Measurements from ENCODE around the gene FAH. TPM values are rescaled to one million over a fixed set of nuclear protein-coding genes. Genes with fewer than 3 reads are reported as not detected.

The FAH gene
- total and polyA plus RNA-seq, 2 donors = 8.1 to 21.9 TPM

DNA sequence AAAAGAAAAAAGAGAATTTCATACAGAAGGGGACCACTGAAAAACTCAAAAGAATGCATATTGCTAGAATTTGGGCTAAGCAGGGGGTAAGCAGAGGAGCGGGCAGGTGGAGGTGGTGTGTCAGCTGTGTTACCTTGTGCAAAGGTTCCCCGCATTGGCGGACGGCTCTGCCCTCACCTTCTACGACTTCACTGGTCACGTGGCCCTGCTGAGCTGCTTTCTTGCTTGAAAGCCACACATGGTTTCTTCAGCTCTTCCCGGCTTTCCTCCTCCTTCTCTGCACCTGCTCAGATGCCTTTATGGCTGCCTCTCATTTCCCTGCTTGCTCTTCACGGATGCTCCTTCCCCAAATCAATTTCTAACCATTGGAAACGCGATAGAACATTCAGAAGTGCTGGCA is 30.5 kb downstream of the FAH start:
- WGBS = 92% methylated on average over 10 of the region's 10 CpGs
- Histone ChIP-seq H3K27ac (ENCODE audit: low read depth) (no peak overlapping the region), H3K4me1 (ENCODE audit: insufficient read depth) (no peaks in the 10 kb centered on the region), H3K36me3 (ENCODE audit: insufficient read depth) (no peaks in the 10 kb centered on the region), H3K4me3 (ENCODE audit: low read depth, low read length) (no peak overlapping the region)
- DNase-seq (ENCODE audit: extremely low spot score) = no peak

- no peak overlapping the region for H3K27ac ChIP-seq (ENCODE audit: low read depth)
- no peak overlapping the region for H3K4me3 ChIP-seq (ENCODE audit: low read depth, low read length)
- no peak for DNase-seq (ENCODE audit: extremely low spot score)
- H3K4me1 ChIP-seq (ENCODE audit: insufficient read depth) = no peaks in the 10 kb centered on the region
- no peaks in the 10 kb centered on the region for H3K36me3 ChIP-seq (ENCODE audit: insufficient read depth)
- 78% methylated on average over 6 of the region's 6 CpGs for WGBS
These were observed 31.1 kb downstream of the FAH start for GRCh38 chr15:80183886-80184285.

- Histone ChIP-seq H3K4me3 (ENCODE audit: low read depth, low read length) (no peak overlapping the region), H3K36me3 (ENCODE audit: insufficient read depth) (no peaks in the 10 kb centered on the region), H3K27ac (ENCODE audit: low read depth) (no peak overlapping the region), H3K4me1 (ENCODE audit: insufficient read depth) (no peaks in the 10 kb centered on the region)
- WGBS = 86% methylated on average over 7 of the region's 7 CpGs
- no peak for DNase-seq (ENCODE audit: extremely low spot score)
These were observed 31.8 kb downstream of the FAH start for GRCh38 chr15:80184554-80184953.

DNA sequence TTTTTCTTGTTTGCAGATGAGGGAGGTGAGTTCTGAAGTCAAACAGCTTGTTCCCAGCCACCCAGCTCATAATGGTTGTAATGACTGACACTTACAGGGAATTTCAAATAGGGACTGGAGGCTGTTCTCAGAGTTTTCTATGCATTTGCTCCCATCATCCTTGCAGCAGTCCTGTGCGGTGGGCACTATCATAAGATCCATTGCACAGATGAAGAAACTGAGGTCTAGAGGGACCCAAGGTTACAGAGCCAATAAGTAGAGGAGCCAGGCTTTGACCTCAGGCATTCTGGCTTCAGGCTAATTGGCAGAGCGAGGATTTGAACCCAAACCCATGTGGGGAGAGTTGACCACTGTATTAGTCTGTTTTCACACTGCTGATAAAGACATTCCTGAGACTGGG is 32.4 kb downstream of the FAH start:
- Histone ChIP-seq H3K4me1 (ENCODE audit: insufficient read depth) (no peaks in the 10 kb centered on the region), H3K27ac (ENCODE audit: low read depth) (no peak overlapping the region), H3K4me3 (ENCODE audit: low read depth, low read length) (no peak overlapping the region), H3K36me3 (ENCODE audit: insufficient read depth) (no peaks in the 10 kb centered on the region)
- 98% methylated on average over 2 of the region's 2 CpGs for WGBS
- no peak for DNase-seq (ENCODE audit: extremely low spot score)

GRCh38 chr15:80186066-80186465 is 33.3 kb downstream of the FAH start:
- H3K4me3 ChIP-seq (ENCODE audit: low read depth, low read length) = no peak overlapping the region
- 95% methylated on average over 7 of the region's 7 CpGs for WGBS
- no peaks in the 10 kb centered on the region for H3K36me3 ChIP-seq (ENCODE audit: insufficient read depth)
- DNase-seq (ENCODE audit: extremely low spot score) = no peak
- no peak overlapping the region for H3K27ac ChIP-seq (ENCODE audit: low read depth)
- no peaks in the 10 kb centered on the region for H3K4me1 ChIP-seq (ENCODE audit: insufficient read depth)

GRCh38 chr15:80186597-80186996 is 33.8 kb downstream of the FAH start:
- no peaks in the 10 kb centered on the region for H3K4me1 ChIP-seq (ENCODE audit: insufficient read depth)
- WGBS = 98% methylated on average over 1 of the region's 1 CpG
- no peaks in the 10 kb centered on the region for H3K36me3 ChIP-seq (ENCODE audit: insufficient read depth)
- no peak overlapping the region for H3K4me3 ChIP-seq (ENCODE audit: low read depth, low read length)
- DNase-seq (ENCODE audit: extremely low spot score) = no peak
- H3K27ac ChIP-seq (ENCODE audit: low read depth) = no peak overlapping the region

- WGBS = 55% methylated on average over 2 of the region's 2 CpGs
- Histone ChIP-seq H3K4me3 (ENCODE audit: low read depth, low read length) (no peak overlapping the region), H3K4me1 (ENCODE audit: insufficient read depth) (no peaks in the 10 kb centered on the region), H3K27ac (ENCODE audit: low read depth) (no peak overlapping the region), H3K36me3 (ENCODE audit: insufficient read depth) (no peaks in the 10 kb centered on the region)
- no peak for DNase-seq (ENCODE audit: extremely low spot score)
These were observed 35.5 kb downstream of the FAH start for GRCh38 chr15:80188251-80188650.

DNA sequence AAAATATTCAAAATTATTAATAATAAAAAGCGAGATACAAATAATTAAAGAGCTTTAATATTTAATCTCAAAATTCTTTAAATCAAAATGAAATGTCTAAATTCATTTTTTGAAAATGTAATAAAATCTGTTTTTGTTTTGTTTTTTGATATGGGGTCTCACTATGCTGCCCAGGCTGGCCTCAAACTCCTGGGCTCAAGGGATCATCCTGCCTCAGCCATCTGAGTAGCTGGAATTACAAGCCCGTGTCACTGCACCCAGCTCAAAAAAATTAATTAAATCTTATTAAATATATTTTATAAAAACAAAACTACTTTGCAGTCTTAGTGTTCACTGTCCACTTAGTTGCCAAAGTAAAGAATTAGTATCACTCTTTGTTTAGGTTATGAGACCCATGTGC is 38.4 kb downstream of the FAH start:
- Histone ChIP-seq H3K4me1 (ENCODE audit: insufficient read depth) (no peaks in the 10 kb centered on the region), H3K27ac (ENCODE audit: low read depth) (no peak overlapping the region), H3K36me3 (ENCODE audit: insufficient read depth) (no peaks in the 10 kb centered on the region), H3K4me3 (ENCODE audit: low read depth, low read length) (no peak overlapping the region)
- WGBS = 92% methylated on average over 2 of the region's 2 CpGs
- DNase-seq (ENCODE audit: extremely low spot score) = no peak

GRCh38 chr15:80191897-80192595 is 39.2 kb downstream of the FAH start:
- WGBS = 91% methylated on average over 8 of the region's 8 CpGs
- no peak overlapping the region for H3K27ac ChIP-seq (ENCODE audit: low read depth)
- H3K4me3 ChIP-seq (ENCODE audit: low read depth, low read length) = no peak overlapping the region
- H3K36me3 ChIP-seq (ENCODE audit: insufficient read depth) = no peaks in the 10 kb centered on the region
- no peaks in the 10 kb centered on the region for H3K4me1 ChIP-seq (ENCODE audit: insufficient read depth)
- no peak for DNase-seq (ENCODE audit: extremely low spot score)

GRCh38 chr15:80194186-80194585 is 41.4 kb downstream of the FAH start:
- Histone ChIP-seq H3K36me3 (ENCODE audit: insufficient read depth) (no peaks in the 10 kb centered on the region), H3K4me3 (ENCODE audit: low read depth, low read length) (no peak overlapping the region), H3K27ac (ENCODE audit: low read depth) (no peak overlapping the region), H3K4me1 (ENCODE audit: insufficient read depth) (no peaks in the 10 kb centered on the region)
- WGBS = 92% methylated on average over 1 of the region's 1 CpG
- DNase-seq (ENCODE audit: extremely low spot score) = no peak

DNA sequence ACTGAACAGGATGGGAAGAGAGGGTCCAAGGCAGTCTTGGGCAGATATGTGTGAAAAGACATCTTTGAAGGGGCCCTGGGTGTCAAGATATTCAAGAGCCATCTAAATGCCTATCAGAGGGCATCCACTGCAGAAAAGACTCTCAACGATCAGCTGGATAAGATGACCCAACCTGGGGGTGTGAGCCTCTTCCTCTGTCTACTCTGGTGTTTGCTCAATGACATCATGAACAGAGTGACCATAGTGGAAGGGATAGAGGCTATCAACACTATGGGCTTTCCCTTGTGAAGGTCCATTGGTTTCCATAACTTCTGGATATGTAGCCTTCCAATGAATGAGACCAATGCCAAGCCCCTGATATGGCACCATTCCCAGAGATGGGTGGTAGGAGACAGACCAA is 42.1 kb downstream of the FAH start:
- no peak overlapping the region for H3K4me3 ChIP-seq (ENCODE audit: low read depth, low read length)
- H3K27ac ChIP-seq (ENCODE audit: low read depth) = no peak overlapping the region
- no peak for DNase-seq (ENCODE audit: extremely low spot score)
- H3K36me3 ChIP-seq (ENCODE audit: insufficient read depth) = no peaks in the 10 kb centered on the region
- WGBS = 80% methylated on average over 1 of the region's 1 CpG
- H3K4me1 ChIP-seq (ENCODE audit: insufficient read depth) = no peaks in the 10 kb centered on the region

DNA sequence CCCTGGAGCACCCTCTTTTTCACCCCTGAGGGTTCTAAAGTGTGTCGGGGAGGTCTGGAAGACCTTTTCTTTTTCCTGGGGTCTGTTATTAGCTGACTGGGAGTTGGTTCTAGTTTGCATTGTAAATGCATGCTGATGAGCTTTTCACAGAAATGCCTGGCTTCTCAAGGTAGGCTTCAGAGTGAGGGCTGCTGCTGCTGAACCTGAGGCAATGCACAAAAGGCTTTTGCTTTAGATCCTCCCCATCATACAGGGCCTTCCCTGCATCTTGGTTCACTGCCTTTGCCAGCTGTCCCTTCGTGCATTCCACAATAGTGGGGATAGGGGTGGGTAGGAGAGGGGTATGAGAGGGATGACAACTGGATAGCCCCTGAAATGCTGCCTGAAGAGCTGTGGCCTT is 46.6 kb downstream of the FAH start:
- Histone ChIP-seq H3K36me3 (ENCODE audit: insufficient read depth) (no peaks in the 10 kb centered on the region), H3K4me1 (ENCODE audit: insufficient read depth) (no peaks in the 10 kb centered on the region), H3K27ac (ENCODE audit: low read depth) (no peak overlapping the region), H3K4me3 (ENCODE audit: low read depth, low read length) (no peak overlapping the region)
- DNase-seq (ENCODE audit: extremely low spot score) = no peak
- WGBS = 46% methylated on average over 2 of the region's 2 CpGs

GRCh38 chr15:80199869-80200268 is 47.1 kb downstream of the FAH start:
- H3K36me3 ChIP-seq (ENCODE audit: insufficient read depth) = no peaks in the 10 kb centered on the region
- H3K4me1 ChIP-seq (ENCODE audit: insufficient read depth) = no peaks in the 10 kb centered on the region
- no peak overlapping the region for H3K27ac ChIP-seq (ENCODE audit: low read depth)
- H3K4me3 ChIP-seq (ENCODE audit: low read depth, low read length) = no peak overlapping the region
- no peak for DNase-seq (ENCODE audit: extremely low spot score)
- 84% methylated on average over 3 of the region's 3 CpGs for WGBS

GRCh38 chr15:80201256-80202015 is 48.6 kb downstream of the FAH start:
- H3K4me3 ChIP-seq (ENCODE audit: low read depth, low read length) = no peak overlapping the region
- no peaks in the 10 kb centered on the region for H3K4me1 ChIP-seq (ENCODE audit: insufficient read depth)
- DNase-seq (ENCODE audit: extremely low spot score) = no peak
- no peaks in the 10 kb centered on the region for H3K36me3 ChIP-seq (ENCODE audit: insufficient read depth)
- no peak overlapping the region for H3K27ac ChIP-seq (ENCODE audit: low read depth)
- WGBS = 88% methylated on average over 26 of the region's 26 CpGs
